Measurements from ENCODE around the gene PARD3B. TPM values are rescaled to one million over a fixed set of nuclear protein-coding genes. Genes with fewer than 3 reads are reported as not detected.

PARD3B gene
- total and polyA plus RNA-seq, 2 experiments from 2014 or later, result 3.5 to 4.4 TPM

GRCh38 chr2:204869132-204869823, 324.0 kb downstream of the PARD3B start:
- no peak overlapping the region for H3K4me3 Mint-ChIP-seq
- peaks cover 14% of the 10 kb centered on the region for H3K4me1 Mint-ChIP-seq
- Histone ChIP-seq H3F3A (replicated peaks; ENCODE audit: low read depth) (no peaks in the 10 kb centered on the region), H3K4me2 (no peak overlapping the region), H3K79me2 (replicated peaks; ENCODE audit: insufficient read depth) (no peaks in the 10 kb centered on the region), H4K20me1 (replicated peaks; ENCODE audit: insufficient read depth) (no peaks in the 10 kb centered on the region), H3K4me3 (no peak overlapping the region), H3K36me3 (ENCODE audit: insufficient read depth) (no peaks in the 10 kb centered on the region), H2AFZ (no peak overlapping the region), H3K27ac (ENCODE audit: low read depth) (no peak overlapping the region), H3K27me3 (ENCODE audit: insufficient read depth) (no peaks in the 10 kb centered on the region), H3K9me2 (ENCODE audit: insufficient read depth) (no peaks in the 10 kb centered on the region), H3K4me1 (ENCODE audit: insufficient read depth) (peaks cover 6% of the 10 kb centered on the region)
- no peak overlapping the region for H3K27ac Mint-ChIP-seq
- TF ChIP-seq EZH2 (IDR thresholded peaks at IDR 0.05; ENCODE audit: low read depth, unreplicated experiment) (no peak), JUNB (IDR thresholded peaks at IDR 0.05; ENCODE audit: unreplicated experiment) (no peak), ZNF331 (CRISPR knock-in tag; IDR thresholded peaks at IDR 0.05; ENCODE audit: low read depth) (no peak), CTCF (conservative IDR thresholded peaks at IDR 0.05; ENCODE audit: low read depth in 2 of 2) (no peak), ETS1 (IDR thresholded peaks at IDR 0.05) (no peak), ZNF114 (CRISPR knock-in tag; IDR thresholded peaks at IDR 0.05) (no peak), NANOG (IDR thresholded peaks at IDR 0.05; ENCODE audit: borderline replicate concordance) (no peak), CREB1 (CRISPR knock-in tag; IDR thresholded peaks at IDR 0.05; ENCODE audit: low read depth) (no peak), POLR2AphosphoS5 (IDR thresholded peaks at IDR 0.05; ENCODE audit: low read depth) (no peak), STAT1 (IDR thresholded peaks at IDR 0.05; ENCODE audit: unreplicated experiment) (no peak), ZNF462 (CRISPR knock-in tag; IDR thresholded peaks at IDR 0.05) (no peak), REST (IDR thresholded peaks at IDR 0.05; ENCODE audit: unreplicated experiment) (no peak), EZH2phosphoT487 (IDR thresholded peaks at IDR 0.05; ENCODE audit: unreplicated experiment) (no peak)
- H3K27me3 Mint-ChIP-seq (ENCODE audit: insufficient read depth, low read depth, poor library complexity), result no peaks in the 10 kb centered on the region
- peaks cover 4% of the 10 kb centered on the region; the same call in 2 of the 3 replicates for H3K9me3 Mint-ChIP-seq
- H3K36me3 Mint-ChIP-seq (ENCODE audit: low read depth), result peaks cover 10% of the 10 kb centered on the region; the same call in 2 of the 3 replicates
- no peak for DNase-seq (ENCODE audit: low spot score)
- ATAC-seq, result no peak
